ENCODE results near the gene DMRTC1B.
"Not testable (repeated sequence)": the region's sequence is repeated elsewhere in the genome, so short reads cannot be mapped to it uniquely, and the experiment has no call there.

- TF ChIP-seq PRDM15 (CRISPR knock-in tag; IDR thresholded peaks at IDR 0.05); TEAD4 (CRISPR knock-in tag; IDR thresholded peaks at IDR 0.05); CTCF (IDR thresholded peaks at IDR 0.05); USF1 (CRISPR knock-in tag; IDR thresholded peaks at IDR 0.05); ZNF138 (CRISPR knock-in tag; conservative IDR thresholded peaks at IDR 0.05); NR3C1 (CRISPR knock-in tag; conservative IDR thresholded peaks at IDR 0.05; ENCODE audit: low read depth); ZNF317 (CRISPR knock-in tag; IDR thresholded peaks at IDR 0.05; ENCODE audit: borderline replicate concordance, low read depth); ZBTB21 (CRISPR knock-in tag; IDR thresholded peaks at IDR 0.05; ENCODE audit: borderline replicate concordance): not testable (repeated sequence)
Measured at GRCh38 chrX:72778146-72778545, 1.5 kb downstream of the DMRTC1B start.

All from WTC11 (cell line).